Neural cell (in vitro differentiated cells): ENCODE measurements around the gene PANK4. TPM values are rescaled to one million over a fixed set of nuclear protein-coding genes. Genes with fewer than 3 reads are reported as not detected.

Experiments
- H2AFZ ChIP-seq: fragments of 200-600, 300-800 bp; sonication (generic), shearing (Covaris generic); 2 replicates; pipeline ENCODE4 v1.6.0; 2014; ENCODE audit warnings: low read depth, mild to moderate bottlenecking, antibody characterized with exemption, low read length, moderate library complexity
- H3F3A ChIP-seq: fragments of 200-600 bp; shearing (Covaris generic); 2 replicates; pipeline ENCODE4 v1.6.1; 2016; ENCODE audit warnings: mild to moderate bottlenecking, moderate library complexity, mixed read lengths, antibody characterized with exemption, low read length; ENCODE audit not compliant: insufficient read depth, poor library complexity, severe bottlenecking
- H3K27ac ChIP-seq: fragments of 200-600, 300-800 bp; sonication (generic), shearing (Covaris generic); 2 replicates; pipeline ENCODE4 v1.5.1; 2014; ENCODE audit warnings: mild to moderate bottlenecking, low read length, moderate library complexity
- H3K27me3 ChIP-seq: fragments of 300-800, 200-600 bp; sonication (generic), shearing (Covaris generic); 2 replicates; pipeline ENCODE4 v1.6.0; 2014; ENCODE audit warnings: mild to moderate bottlenecking, low read depth, low read length, moderate library complexity; ENCODE audit not compliant: insufficient read depth
- H3K36me3 ChIP-seq: fragments of 300-800, 200-600 bp; sonication (generic), shearing (Covaris generic); 2 replicates; pipeline ENCODE4 v1.5.1; 2014; ENCODE audit warnings: mild to moderate bottlenecking, antibody characterized with exemption, low read length, moderate library complexity; ENCODE audit not compliant: insufficient read depth
- H3K4me2 ChIP-seq: fragments of 300-800, 200-600 bp; sonication (generic), shearing (Covaris generic); 2 replicates; pipeline ENCODE4 v1.6.0; 2014; ENCODE audit warnings: mild to moderate bottlenecking, low read length
- H3K4me3 ChIP-seq: fragments of 300-800, 200-600 bp; sonication (generic), shearing (Covaris generic); 2 replicates; pipeline ENCODE4 v1.5.1; 2014; ENCODE audit warnings: mild to moderate bottlenecking, low read length, moderate library complexity
- H3K79me2 ChIP-seq: fragments of 200-600 bp; shearing (Covaris generic); replicated peaks from 2 replicates; pipeline ENCODE4 v1.6.0; 2014; ENCODE audit warnings: mild to moderate bottlenecking, low read length, moderate library complexity; ENCODE audit not compliant: insufficient read depth
- H3K9ac ChIP-seq: fragments of 300-800, 200-600 bp; sonication (generic), shearing (Covaris generic); 2 replicates; pipeline ENCODE4 v1.6.1; 2016; ENCODE audit warnings: mild to moderate bottlenecking, low read length, mixed read lengths
- H3K9me2 ChIP-seq: fragments of 200-600 bp; shearing (Covaris generic); 2 replicates; pipeline ENCODE4 v1.6.1; 2016; ENCODE audit warnings: mild to moderate bottlenecking, low read length, mixed read lengths; ENCODE audit not compliant: insufficient read depth
- H3K9me3 ChIP-seq: fragments of 200-600, 300-800 bp; sonication (generic), shearing (Covaris generic); 2 replicates; pipeline ENCODE4 v1.6.1; 2016; ENCODE audit warnings: mild to moderate bottlenecking, mixed run types, low read length, moderate library complexity, mixed read lengths
- H4K20me1 ChIP-seq: fragments of 200-600 bp; shearing (Covaris generic); 2 replicates; pipeline ENCODE4 v1.6.1; 2016; ENCODE audit warnings: mild to moderate bottlenecking, mixed run types; ENCODE audit not compliant: insufficient read depth
- EP300 ChIP-seq: fragments of 450-650 bp; conservative IDR thresholded peaks from 2 replicates; pipeline ENCODE4 v1.6.1; 2014; ENCODE audit warnings: antibody characterized with exemption, mild to moderate bottlenecking, moderate library complexity; ENCODE audit not compliant: poor library complexity, severe bottlenecking
- EZH2 ChIP-seq: fragments of 200-600, 300-800 bp; shearing (Covaris generic), sonication (generic); IDR thresholded peaks from 2 replicates; pipeline ENCODE4 v1.6.1; 2014; ENCODE audit warnings: antibody characterized with exemption, low read length, borderline replicate concordance, mild to moderate bottlenecking; ENCODE audit not compliant: insufficient read depth, poor library complexity, severe bottlenecking
- MXI1 ChIP-seq: fragments of 450-650 bp; conservative IDR thresholded peaks from 2 replicates; pipeline ENCODE4 v1.6.1; 2014; ENCODE audit warnings: antibody characterized with exemption, mild to moderate bottlenecking; ENCODE audit not compliant: poor library complexity, severe bottlenecking
- POLR2AphosphoS5 ChIP-seq: IDR thresholded peaks from 2 replicates; pipeline ENCODE4 v1.6.1; 2012
- RAD21 ChIP-seq: fragments of 450-650 bp; conservative IDR thresholded peaks from 2 replicates; pipeline ENCODE4 v1.6.1; 2014; ENCODE audit warnings: antibody characterized with exemption, mild to moderate bottlenecking, moderate library complexity
- SMC3 ChIP-seq: fragments of 450-650 bp; conservative IDR thresholded peaks from 2 replicates; pipeline ENCODE4 v1.6.1; 2014; ENCODE audit warnings: antibody characterized with exemption, mild to moderate bottlenecking, moderate library complexity; ENCODE audit not compliant: poor library complexity
- TAF1 ChIP-seq: IDR thresholded peaks from 2 replicates; pipeline ENCODE4 v1.6.1; 2012; ENCODE audit warnings: low read depth
- polyA plus RNA-seq: library from polyadenylated mRNA; depleted of rRNA; stranded (reverse); fragments of >200 nt; gene quantifications from 2 replicates; pipeline ENCODE4 v1.2.3, GENCODE V29; 2014
- TF ChIP-seq, protein P1 (sequence below): fragments of 450-650 bp; IDR thresholded peaks from 2 replicates; pipeline ENCODE4 v1.5.1; 2014; ENCODE audit warnings: antibody characterized with exemption, mild to moderate bottlenecking, moderate library complexity; ENCODE audit not compliant: poor library complexity, severe bottlenecking
- TF ChIP-seq, protein P2 (sequence below): IDR thresholded peaks from 2 replicates; pipeline ENCODE4 v1.6.1; 2012; ENCODE audit warnings: borderline replicate concordance

Gene PANK4
- polyA plus RNA-seq, 1 donor from 2014 or later: 37.9 TPM

DNA sequence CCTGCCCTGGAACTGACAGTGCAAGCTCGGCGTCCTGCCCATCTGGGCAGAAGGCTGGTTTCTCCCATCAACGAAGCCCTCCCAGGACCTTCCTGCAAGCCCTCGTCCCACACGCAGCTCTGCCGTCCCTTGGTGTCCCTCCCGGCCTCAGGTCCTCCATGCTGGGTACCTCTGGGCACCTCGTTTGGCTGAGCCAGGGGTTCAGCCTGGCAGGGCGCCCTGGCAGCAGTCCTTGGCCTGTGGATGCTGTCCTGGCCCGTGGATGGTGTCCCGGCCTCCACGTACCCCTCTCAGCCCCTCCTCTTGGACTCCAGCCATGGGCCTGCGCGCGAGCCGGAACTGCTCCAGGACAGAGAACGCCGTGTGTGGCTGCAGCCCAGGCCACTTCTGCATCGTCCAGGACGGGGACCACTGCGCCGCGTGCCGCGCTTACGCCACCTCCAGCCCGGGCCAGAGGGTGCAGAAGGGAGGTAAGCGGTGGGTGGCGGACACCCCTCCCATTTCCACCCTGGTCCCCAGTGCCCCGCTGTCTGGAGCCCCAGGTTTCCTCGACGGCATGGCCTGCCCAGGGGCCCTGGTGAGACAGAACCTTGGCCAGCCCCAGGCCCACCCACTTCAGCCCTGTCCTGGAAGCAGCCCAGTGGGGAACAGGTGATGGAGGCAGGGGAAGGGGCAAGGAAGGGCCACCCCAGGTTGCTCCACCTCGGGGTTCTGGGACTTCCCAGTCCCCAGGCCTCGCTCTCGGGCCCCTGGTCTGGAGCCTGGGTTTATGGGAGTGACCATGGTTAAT, 33.3 kb upstream of the PANK4 start:
- H3K9me2 ChIP-seq: no peaks in the 10 kb centered on the region
- H3K79me2 ChIP-seq: no peaks in the 10 kb centered on the region
- no peaks in the 10 kb centered on the region for H3F3A ChIP-seq
- H3K9me3 ChIP-seq: no peaks in the 10 kb centered on the region
- H3K9ac ChIP-seq: no peak overlapping the region
- H3K27ac ChIP-seq: no peak overlapping the region
- no peaks in the 10 kb centered on the region for H3K27me3 ChIP-seq
- H4K20me1 ChIP-seq: no peaks in the 10 kb centered on the region
- H3K36me3 ChIP-seq: no peaks in the 10 kb centered on the region
- TF ChIP-seq TAF1 (no peak), SMC3 (no peak), EP300 (no peak)
- TF ChIP-seq, protein P1, sequence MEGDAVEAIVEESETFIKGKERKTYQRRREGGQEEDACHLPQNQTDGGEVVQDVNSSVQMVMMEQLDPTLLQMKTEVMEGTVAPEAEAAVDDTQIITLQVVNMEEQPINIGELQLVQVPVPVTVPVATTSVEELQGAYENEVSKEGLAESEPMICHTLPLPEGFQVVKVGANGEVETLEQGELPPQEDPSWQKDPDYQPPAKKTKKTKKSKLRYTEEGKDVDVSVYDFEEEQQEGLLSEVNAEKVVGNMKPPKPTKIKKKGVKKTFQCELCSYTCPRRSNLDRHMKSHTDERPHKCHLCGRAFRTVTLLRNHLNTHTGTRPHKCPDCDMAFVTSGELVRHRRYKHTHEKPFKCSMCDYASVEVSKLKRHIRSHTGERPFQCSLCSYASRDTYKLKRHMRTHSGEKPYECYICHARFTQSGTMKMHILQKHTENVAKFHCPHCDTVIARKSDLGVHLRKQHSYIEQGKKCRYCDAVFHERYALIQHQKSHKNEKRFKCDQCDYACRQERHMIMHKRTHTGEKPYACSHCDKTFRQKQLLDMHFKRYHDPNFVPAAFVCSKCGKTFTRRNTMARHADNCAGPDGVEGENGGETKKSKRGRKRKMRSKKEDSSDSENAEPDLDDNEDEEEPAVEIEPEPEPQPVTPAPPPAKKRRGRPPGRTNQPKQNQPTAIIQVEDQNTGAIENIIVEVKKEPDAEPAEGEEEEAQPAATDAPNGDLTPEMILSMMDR: no peak
- no peak overlapping the region for H3K4me3 ChIP-seq
- no peak overlapping the region for H3K4me2 ChIP-seq
- H2AFZ ChIP-seq: no peak overlapping the region

- Histone ChIP-seq H3K79me2 (no peaks in the 10 kb centered on the region), H3K9me3 (no peaks in the 10 kb centered on the region), H4K20me1 (no peaks in the 10 kb centered on the region), H3K9me2 (no peaks in the 10 kb centered on the region), H3K4me2 (no peak overlapping the region), H2AFZ (no peak overlapping the region), H3F3A (no peaks in the 10 kb centered on the region), H3K27ac (no peak overlapping the region), H3K4me3 (no peak overlapping the region), H3K27me3 (no peaks in the 10 kb centered on the region), H3K9ac (no peak overlapping the region), H3K36me3 (no peaks in the 10 kb centered on the region)
- TF ChIP-seq RAD21: no peak
- TF ChIP-seq, protein P1: no peak
- TF ChIP-seq POLR2AphosphoS5: no peak
- TF ChIP-seq, protein P2, sequence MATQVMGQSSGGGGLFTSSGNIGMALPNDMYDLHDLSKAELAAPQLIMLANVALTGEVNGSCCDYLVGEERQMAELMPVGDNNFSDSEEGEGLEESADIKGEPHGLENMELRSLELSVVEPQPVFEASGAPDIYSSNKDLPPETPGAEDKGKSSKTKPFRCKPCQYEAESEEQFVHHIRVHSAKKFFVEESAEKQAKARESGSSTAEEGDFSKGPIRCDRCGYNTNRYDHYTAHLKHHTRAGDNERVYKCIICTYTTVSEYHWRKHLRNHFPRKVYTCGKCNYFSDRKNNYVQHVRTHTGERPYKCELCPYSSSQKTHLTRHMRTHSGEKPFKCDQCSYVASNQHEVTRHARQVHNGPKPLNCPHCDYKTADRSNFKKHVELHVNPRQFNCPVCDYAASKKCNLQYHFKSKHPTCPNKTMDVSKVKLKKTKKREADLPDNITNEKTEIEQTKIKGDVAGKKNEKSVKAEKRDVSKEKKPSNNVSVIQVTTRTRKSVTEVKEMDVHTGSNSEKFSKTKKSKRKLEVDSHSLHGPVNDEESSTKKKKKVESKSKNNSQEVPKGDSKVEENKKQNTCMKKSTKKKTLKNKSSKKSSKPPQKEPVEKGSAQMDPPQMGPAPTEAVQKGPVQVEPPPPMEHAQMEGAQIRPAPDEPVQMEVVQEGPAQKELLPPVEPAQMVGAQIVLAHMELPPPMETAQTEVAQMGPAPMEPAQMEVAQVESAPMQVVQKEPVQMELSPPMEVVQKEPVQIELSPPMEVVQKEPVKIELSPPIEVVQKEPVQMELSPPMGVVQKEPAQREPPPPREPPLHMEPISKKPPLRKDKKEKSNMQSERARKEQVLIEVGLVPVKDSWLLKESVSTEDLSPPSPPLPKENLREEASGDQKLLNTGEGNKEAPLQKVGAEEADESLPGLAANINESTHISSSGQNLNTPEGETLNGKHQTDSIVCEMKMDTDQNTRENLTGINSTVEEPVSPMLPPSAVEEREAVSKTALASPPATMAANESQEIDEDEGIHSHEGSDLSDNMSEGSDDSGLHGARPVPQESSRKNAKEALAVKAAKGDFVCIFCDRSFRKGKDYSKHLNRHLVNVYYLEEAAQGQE: no peak
- no peak for TF ChIP-seq SMC3
- no peak for TF ChIP-seq EP300
- no peak for TF ChIP-seq EZH2
- TF ChIP-seq MXI1: no peak
These were observed 32.5 kb upstream of the PANK4 start for GRCh38 chr1:2558861-2559260.
